ENCODE measurements around the gene FAM221A. TPM values are rescaled to one million over a fixed set of nuclear protein-coding genes. Genes with fewer than 3 reads are reported as not detected.

FAM221A gene
- total RNA-seq, 4 donors from 2014 or later: 3.2 to 12.1 (median 7.5) TPM

DNA sequence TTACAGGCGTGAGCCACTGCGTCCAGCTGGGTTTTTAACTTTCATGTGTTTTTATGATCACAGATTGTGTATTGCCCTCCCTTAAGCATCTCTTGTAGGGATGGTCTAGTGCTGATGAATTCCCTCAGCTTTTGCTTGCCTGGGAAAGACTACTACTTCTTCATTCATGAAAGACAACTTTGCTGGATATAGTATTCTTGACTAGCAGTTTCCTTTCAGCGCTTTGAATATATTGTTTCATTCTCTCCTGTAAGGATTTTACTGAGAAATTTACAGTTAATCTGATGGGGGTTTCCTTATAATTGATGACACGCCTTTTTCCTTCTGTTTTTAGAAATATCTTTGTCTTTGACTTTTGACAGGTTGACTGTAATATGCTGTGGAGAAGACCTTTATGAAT is 63.2 kb downstream of the FAM221A start:
- Histone ChIP-seq H3K27ac (no peak overlapping the region), H3K27me3 (no peaks in the 10 kb centered on the region), H3K4me3 (no peak overlapping the region), H3K36me3 (no peaks in the 10 kb centered on the region), H3K4me1 (no peaks in the 10 kb centered on the region), H3K9me3 (peaks cover 0 to 59% (median 1%) of the 10 kb centered on the region in 3 donors)
- no peak for ATAC-seq
- WGBS, 2 donors (ENCODE audit: low coverage in 1 of 2): 88 to 94% methylated on average over 3 to 4 of the region's 4 CpGs
- TF ChIP-seq, protein P1, sequence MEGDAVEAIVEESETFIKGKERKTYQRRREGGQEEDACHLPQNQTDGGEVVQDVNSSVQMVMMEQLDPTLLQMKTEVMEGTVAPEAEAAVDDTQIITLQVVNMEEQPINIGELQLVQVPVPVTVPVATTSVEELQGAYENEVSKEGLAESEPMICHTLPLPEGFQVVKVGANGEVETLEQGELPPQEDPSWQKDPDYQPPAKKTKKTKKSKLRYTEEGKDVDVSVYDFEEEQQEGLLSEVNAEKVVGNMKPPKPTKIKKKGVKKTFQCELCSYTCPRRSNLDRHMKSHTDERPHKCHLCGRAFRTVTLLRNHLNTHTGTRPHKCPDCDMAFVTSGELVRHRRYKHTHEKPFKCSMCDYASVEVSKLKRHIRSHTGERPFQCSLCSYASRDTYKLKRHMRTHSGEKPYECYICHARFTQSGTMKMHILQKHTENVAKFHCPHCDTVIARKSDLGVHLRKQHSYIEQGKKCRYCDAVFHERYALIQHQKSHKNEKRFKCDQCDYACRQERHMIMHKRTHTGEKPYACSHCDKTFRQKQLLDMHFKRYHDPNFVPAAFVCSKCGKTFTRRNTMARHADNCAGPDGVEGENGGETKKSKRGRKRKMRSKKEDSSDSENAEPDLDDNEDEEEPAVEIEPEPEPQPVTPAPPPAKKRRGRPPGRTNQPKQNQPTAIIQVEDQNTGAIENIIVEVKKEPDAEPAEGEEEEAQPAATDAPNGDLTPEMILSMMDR (IDR thresholded peaks at IDR 0.05): no peak
- TF ChIP-seq POLR2AphosphoS5 (IDR thresholded peaks at IDR 0.05) (no peak), POLR2A (IDR thresholded peaks at IDR 0.05) (no peak), EP300 (IDR thresholded peaks at IDR 0.05) (no peak)

DNA sequence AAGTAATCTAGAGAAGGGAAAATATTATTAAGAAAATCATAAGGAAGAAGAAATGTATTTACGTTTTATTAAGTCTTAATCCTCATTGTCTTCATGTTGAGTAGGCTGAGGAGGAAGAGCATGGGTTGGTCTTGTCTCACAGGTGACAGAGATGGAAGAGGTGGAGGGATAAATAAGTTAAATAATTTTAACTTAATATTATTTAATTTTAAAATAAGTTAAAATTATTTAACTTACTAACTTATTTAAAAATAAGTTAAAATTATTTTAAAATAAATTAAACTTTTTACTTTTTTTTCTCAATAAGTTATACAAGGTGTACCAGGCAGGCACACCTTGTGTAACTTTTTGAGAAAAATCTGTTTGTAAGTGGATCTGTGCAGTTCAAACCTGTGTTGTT is 66.6 kb downstream of the FAM221A start:
- ATAC-seq: no peak
- peaks cover 0 to 56% (median 1%) of the 10 kb centered on the region in 3 donors for H3K9me3 ChIP-seq
- H3K4me1 ChIP-seq: no peaks in the 10 kb centered on the region
- H3K4me3 ChIP-seq: no peak overlapping the region
- H3K27ac ChIP-seq: no peak overlapping the region
- no peak for TF ChIP-seq EP300 (IDR thresholded peaks at IDR 0.05)
- TF ChIP-seq POLR2AphosphoS5 (IDR thresholded peaks at IDR 0.05): no peak
- no peak for TF ChIP-seq POLR2A (IDR thresholded peaks at IDR 0.05)
- TF ChIP-seq, protein P1 (IDR thresholded peaks at IDR 0.05): no peak
- no peaks in the 10 kb centered on the region for H3K36me3 ChIP-seq
- no peaks in the 10 kb centered on the region for H3K27me3 ChIP-seq
- WGBS, 2 donors (ENCODE audit: low coverage in 1 of 2): 71 to 84% methylated on average over 1 of the region's 1 CpG

DNA sequence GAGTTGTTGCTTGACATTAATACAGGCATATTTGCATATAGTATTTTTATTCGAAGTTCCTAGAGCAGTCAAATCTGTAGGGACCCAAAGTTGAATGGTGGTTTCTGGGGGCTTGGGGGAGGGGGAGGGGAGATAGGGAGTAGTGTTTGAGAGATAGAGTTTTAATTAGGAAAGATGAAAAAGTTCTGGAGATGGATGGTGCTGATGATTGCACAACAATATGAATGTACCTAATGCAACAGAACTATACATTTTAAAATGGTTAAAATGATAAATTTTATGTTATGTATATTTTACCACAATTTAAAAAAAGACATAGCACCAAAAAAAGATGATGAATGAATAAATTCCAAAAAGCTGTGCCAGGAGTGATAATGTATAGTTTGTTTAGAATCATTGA is 71.9 kb downstream of the FAM221A start:
- H3K36me3 ChIP-seq: peaks cover 0 to 9% of the 10 kb centered on the region in 2 donors
- no peak overlapping the region for H3K27ac ChIP-seq
- H3K4me3 ChIP-seq: no peak overlapping the region
- no peaks in the 10 kb centered on the region for H3K27me3 ChIP-seq
- H3K9me3 ChIP-seq: peaks cover 0 to 9% (median 0%) of the 10 kb centered on the region in 3 donors
- TF ChIP-seq EP300 (IDR thresholded peaks at IDR 0.05): no peak
- no peak for TF ChIP-seq POLR2AphosphoS5 (IDR thresholded peaks at IDR 0.05)
- TF ChIP-seq, protein P1 (IDR thresholded peaks at IDR 0.05): no peak
- TF ChIP-seq POLR2A (IDR thresholded peaks at IDR 0.05): no peak
- ATAC-seq: no peak
- peaks cover 0 to 6% (median 0%) of the 10 kb centered on the region in 3 donors for H3K4me1 ChIP-seq
- 0 to 44% methylated on average over 1 of the region's 1 CpG for WGBS, 2 donors (ENCODE audit: low coverage in 1 of 2)

Small RNA genes lying within 50 kb of the gene (small RNA-seq; reads per million reads assigned to genes)
- 0 reads per million in 4 donors for gene AC006026.2

Other genes with a start within 250 kb of the FAM221A start
- gene IGF2BP3, start 209.7 kb upstream of the FAM221A start, total RNA-seq: under 1 TPM in 2 of 4 donors, not detected in 2; 0.13 to 0.35 TPM
- 10 to 100 TPM; 12.6 to 50.0 (median 27.1) TPM for gene TRA2A, start 148.2 kb upstream of the FAM221A start, total RNA-seq
- gene CCDC126, start 82.8 kb upstream of the FAM221A start, total RNA-seq: 10 to 100 TPM; 14.3 to 25.8 (median 19.8) TPM
- gene STK31, start 30.0 kb downstream of the FAM221A start, total RNA-seq: under 1 TPM in 3 of 4 donors, not detected in 1; 0.31 to 0.94 (median 0.62) TPM